GM10266 (cell line): Measurements from ENCODE around the gene CDK18.

Experiments
- DNase-seq: peaks from one replicate; pipeline ENCODE4 v3.0.0; 2012; ENCODE audit errors: extremely low spot score
- CTCF ChIP-seq: IDR thresholded peaks from 2 replicates; pipeline ENCODE4 v1.5.1; 2012; ENCODE audit warnings: mild to moderate bottlenecking, low read depth; ENCODE audit not compliant: control insufficient read depth, insufficient read depth; ENCODE audit errors: missing control alignments

The CDK18 gene

GRCh38 chr1:205535866-205536758 lies 31.6 kb downstream of the CDK18 start:
- DNase-seq = no peak
- no peak for TF ChIP-seq CTCF

GRCh38 chr1:205536759-205537361 lies 32.4 kb downstream of the CDK18 start:
- no peak for DNase-seq

GRCh38 chr1:205537386-205538018 lies 33.0 kb downstream of the CDK18 start:
- no peak for DNase-seq
- no peak for TF ChIP-seq CTCF

More at GRCh38 chr1:205536759-205537361, 32.4 kb downstream of the CDK18 start:
- TF ChIP-seq CTCF = no peak

GRCh38 chr1:205538235-205538840 lies 33.9 kb downstream of the CDK18 start:
- no peak for TF ChIP-seq CTCF
- no peak for DNase-seq

- no peak for DNase-seq
- no peak for TF ChIP-seq CTCF
Observed at GRCh38 chr1:205541161-205541886, 36.9 kb downstream of the CDK18 start.

GRCh38 chr1:205542367-205542766 lies 37.9 kb downstream of the CDK18 start:
- no peak for DNase-seq
- no peak for TF ChIP-seq CTCF
